Mesendoderm (in vitro differentiated cells): ENCODE measurements around the gene DNM3.

ENCODE experiments used
- DNase-seq: peaks from one replicate; pipeline ENCODE4 v3.0.0; 2013
- H2AK5ac ChIP-seq: 2 replicates; pipeline ENCODE4 v1.6.1; 2013; ENCODE audit warnings: low read length, inconsistent platforms
- H2BK120ac ChIP-seq: 2 replicates; pipeline ENCODE4 v1.6.1; 2013; ENCODE audit warnings: low read depth, mild to moderate bottlenecking, low read length, moderate library complexity, mixed read lengths
- H2BK15ac ChIP-seq: replicated peaks from 2 replicates; pipeline ENCODE4 v1.6.1; 2013; ENCODE audit warnings: low read depth, mild to moderate bottlenecking, moderate library complexity
- H2BK5ac ChIP-seq: 2 replicates; pipeline ENCODE4 v1.6.1; 2013; ENCODE audit warnings: low read length, inconsistent platforms
- H3K18ac ChIP-seq: 2 replicates; pipeline ENCODE4 v1.6.1; 2013; ENCODE audit warnings: mild to moderate bottlenecking, low read length, mixed read lengths
- H3K23ac ChIP-seq: one replicate; pipeline ENCODE4 v1.6.1; 2013; ENCODE audit warnings: low read length
- H3K27ac ChIP-seq: 2 replicates; pipeline ENCODE4 v1.5.1; 2013; ENCODE audit warnings: low read depth, mild to moderate bottlenecking, inconsistent platforms, low read length, moderate library complexity
- H3K27me3 ChIP-seq: 2 replicates; pipeline ENCODE4 v1.6.1; 2013; ENCODE audit warnings: low read length, control low read depth, mild to moderate bottlenecking, inconsistent platforms; ENCODE audit not compliant: insufficient read depth, poor library complexity
- H3K36me3 ChIP-seq: 2 replicates; pipeline ENCODE4 v1.6.1; 2013; ENCODE audit warnings: low read length, inconsistent platforms; ENCODE audit not compliant: control insufficient read depth, insufficient read depth
- H3K4ac ChIP-seq: one replicate; pipeline ENCODE4 v1.6.1; 2013; ENCODE audit warnings: low read depth, mild to moderate bottlenecking, low read length, moderate library complexity
- H3K4me1 ChIP-seq: 2 replicates; pipeline ENCODE4 v1.6.1; 2013; ENCODE audit warnings: low read depth, low read length, inconsistent platforms; ENCODE audit not compliant: control insufficient read depth
- H3K4me2 ChIP-seq: 2 replicates; pipeline ENCODE4 v1.6.1; 2013; ENCODE audit warnings: low read length
- H3K4me3 ChIP-seq: 2 replicates; pipeline ENCODE4 v1.5.1; 2013; ENCODE audit warnings: mild to moderate bottlenecking, low read length
- H3K56ac ChIP-seq: one replicate; pipeline ENCODE4 v1.6.1; 2013; ENCODE audit warnings: low read length
- H3K79me1 ChIP-seq: 2 replicates; pipeline ENCODE4 v1.6.1; 2013; ENCODE audit warnings: low read length, inconsistent platforms
- H3K79me2 ChIP-seq: 2 replicates; pipeline ENCODE4 v1.6.1; 2013; ENCODE audit warnings: mild to moderate bottlenecking, low read length; ENCODE audit not compliant: control insufficient read depth, insufficient read depth
- H3K9ac ChIP-seq: 2 replicates; pipeline ENCODE4 v1.6.1; 2013; ENCODE audit warnings: low read length, inconsistent platforms
- H4K5ac ChIP-seq: one replicate; pipeline ENCODE4 v1.6.1; 2013; ENCODE audit warnings: low read length
- H4K8ac ChIP-seq: one replicate; pipeline ENCODE4 v1.6.1; 2013; ENCODE audit warnings: low read depth, mild to moderate bottlenecking, control low read depth, low read length, moderate library complexity
- WGBS: extraction: QIAGEN DNeasy Blood & Tissue Kit; methylation state at CpG from one replicate; pipeline ENCODE4 v1.1.7; 2013; ENCODE audit warnings: low lambda C conversion rate, missing lambda C conversion rate; ENCODE audit not compliant: insufficient coverage; ENCODE audit errors: extremely low coverage; 5-methylcytosine and 5-hydroxymethylcytosine counted together

Gene DNM3

DNA sequence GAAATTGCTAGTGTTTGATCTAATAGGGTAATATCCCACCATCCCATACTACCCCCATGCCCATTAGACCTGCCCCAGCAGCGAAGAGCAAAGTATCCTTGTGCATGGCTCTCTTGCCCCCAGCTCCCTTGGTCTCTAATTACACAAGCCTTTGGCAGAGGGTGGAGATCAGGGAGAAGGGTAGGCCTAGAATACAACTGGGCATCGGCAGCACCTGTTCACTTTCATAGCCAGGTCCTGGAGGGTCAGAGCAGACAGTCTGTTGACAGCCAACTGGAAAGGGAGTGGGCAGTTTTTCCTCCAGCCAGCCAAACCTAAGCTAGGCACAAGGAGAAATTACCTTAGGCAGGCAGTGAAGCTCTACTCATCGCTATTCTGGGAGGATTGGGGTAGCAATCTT lies 605.2 kb downstream of the DNM3 start:
- Histone ChIP-seq H3K4ac (no peak overlapping the region), H2BK15ac (no peak overlapping the region), H3K79me2 (peaks cover 5% of the 10 kb centered on the region), H4K8ac (no peak overlapping the region), H3K23ac (peak overlapping the region; percentile 52), H2BK5ac (no peak overlapping the region), H2AK5ac (no peak overlapping the region), H3K4me2 (no peak overlapping the region), H3K56ac (no peak overlapping the region), H3K36me3 (no peaks in the 10 kb centered on the region), H2BK120ac (no peak overlapping the region), H4K5ac (no peak overlapping the region), H3K79me1 (peaks cover 4% of the 10 kb centered on the region), H3K4me3 (no peak overlapping the region), H3K18ac (no peak overlapping the region), H3K4me1 (no peaks in the 10 kb centered on the region), H3K27ac (no peak overlapping the region), H3K27me3 (no peaks in the 10 kb centered on the region), H3K9ac (no peak overlapping the region)
- no peak for DNase-seq
- no CpG with 5 or more reads among the region's 3 CpGs for WGBS

DNA sequence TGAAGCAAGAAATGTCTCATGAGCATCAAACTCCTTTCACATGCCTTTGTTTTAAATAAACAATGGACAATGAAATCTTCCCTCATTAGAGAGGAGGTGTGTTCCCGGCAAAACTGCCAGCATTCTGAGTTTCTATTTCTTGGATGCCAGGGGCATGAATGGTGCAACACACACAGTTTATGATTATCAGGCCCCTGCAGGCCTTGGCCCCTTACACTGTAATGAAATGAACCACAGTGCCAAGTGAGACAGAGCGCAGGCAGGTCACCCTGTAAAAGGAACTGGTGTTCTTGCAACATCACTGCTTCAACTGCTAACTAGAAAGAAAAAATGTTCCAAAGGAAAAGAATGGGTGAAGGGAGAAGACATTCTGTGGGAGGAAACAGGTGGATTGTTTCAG lies 606.3 kb downstream of the DNM3 start:
- no peak overlapping the region for H4K5ac ChIP-seq
- DNase-seq, result no peak
- H3K79me1 ChIP-seq, result no peaks in the 10 kb centered on the region

DNA sequence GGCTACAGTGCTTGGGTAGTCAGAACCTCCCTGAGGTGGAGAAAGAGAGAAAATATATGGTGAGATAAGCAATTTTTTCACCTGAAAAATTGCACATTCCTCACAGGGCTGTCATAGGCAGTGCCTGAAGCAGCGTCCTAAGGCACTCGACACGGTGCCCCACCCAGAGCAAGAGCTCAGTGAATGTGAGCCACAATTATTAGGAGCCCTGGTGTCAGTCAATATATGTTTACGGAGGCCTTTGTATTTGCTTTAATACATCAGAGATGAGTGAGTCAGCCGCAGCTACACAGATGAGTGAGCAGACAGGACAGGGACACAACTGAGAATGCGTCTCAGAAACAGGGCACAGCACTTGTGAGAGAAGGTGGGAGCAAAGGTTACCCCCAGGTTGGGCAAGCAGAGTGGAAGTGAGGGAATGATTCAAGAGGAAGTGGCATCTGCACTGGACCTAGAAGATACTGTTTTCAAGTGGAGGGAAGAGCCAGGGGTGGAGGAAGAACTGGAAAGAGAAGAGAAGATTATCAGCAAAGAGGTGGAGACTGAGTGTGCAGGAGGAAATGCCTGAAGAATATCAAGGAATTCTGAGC lies 607.8 kb downstream of the DNM3 start:
- WGBS, result no CpG with 5 or more reads among the region's 6 CpGs
- H3K79me1 ChIP-seq, result no peaks in the 10 kb centered on the region
- H3K36me3 ChIP-seq, result no peaks in the 10 kb centered on the region
- H4K5ac ChIP-seq, result no peak overlapping the region
- DNase-seq, result no peak
- no peak overlapping the region for H2AK5ac ChIP-seq
- no peak overlapping the region for H3K4me2 ChIP-seq
- no peak overlapping the region for H2BK120ac ChIP-seq
- no peak overlapping the region for H3K4ac ChIP-seq
- H3K79me2 ChIP-seq, result no peaks in the 10 kb centered on the region
- H3K9ac ChIP-seq, result no peak overlapping the region
- no peak overlapping the region for H3K23ac ChIP-seq
- H3K27ac ChIP-seq, result no peak overlapping the region
- no peak overlapping the region for H3K18ac ChIP-seq
- H3K4me3 ChIP-seq, result no peak overlapping the region
- H2BK5ac ChIP-seq, result no peak overlapping the region
- no peak overlapping the region for H4K8ac ChIP-seq
- H3K56ac ChIP-seq, result peak overlapping the region; percentile 0
- no peaks in the 10 kb centered on the region for H3K4me1 ChIP-seq
- no peaks in the 10 kb centered on the region for H3K27me3 ChIP-seq
- no peak overlapping the region for H2BK15ac ChIP-seq

More for the DNA sequence above, 606.3 kb downstream of the DNM3 start:
- no peaks in the 10 kb centered on the region for H3K36me3 ChIP-seq
- H3K4ac ChIP-seq, result no peak overlapping the region
- H3K56ac ChIP-seq, result no peak overlapping the region
- H3K4me1 ChIP-seq, result no peaks in the 10 kb centered on the region
- H3K4me2 ChIP-seq, result no peak overlapping the region
- no peak overlapping the region for H3K18ac ChIP-seq
- no peak overlapping the region for H3K27ac ChIP-seq
- no peak overlapping the region for H4K8ac ChIP-seq
- H2BK5ac ChIP-seq, result no peak overlapping the region
- H3K79me2 ChIP-seq, result peaks cover 2% of the 10 kb centered on the region
- no peak overlapping the region for H2BK120ac ChIP-seq
- WGBS, result no CpG with 5 or more reads among the region's 2 CpGs
- H3K27me3 ChIP-seq, result no peaks in the 10 kb centered on the region
- no peak overlapping the region for H3K9ac ChIP-seq
- no peak overlapping the region for H3K23ac ChIP-seq
- no peak overlapping the region for H3K4me3 ChIP-seq
- no peak overlapping the region for H2BK15ac ChIP-seq
- no peak overlapping the region for H2AK5ac ChIP-seq

GRCh38 chr1:172449585-172450523 lies 608.6 kb downstream of the DNM3 start:
- Histone ChIP-seq H3K9ac (no peak overlapping the region), H3K4ac (no peak overlapping the region), H3K56ac (peak overlapping the region; percentile 40), H4K8ac (peak overlapping the region; percentile 43), H2BK120ac (no peak overlapping the region), H3K4me3 (no peak overlapping the region), H3K4me1 (no peaks in the 10 kb centered on the region), H2AK5ac (no peak overlapping the region), H3K27me3 (no peaks in the 10 kb centered on the region), H2BK15ac (no peak overlapping the region), H3K4me2 (no peak overlapping the region), H4K5ac (no peak overlapping the region), H3K36me3 (no peaks in the 10 kb centered on the region), H3K27ac (no peak overlapping the region), H3K18ac (no peak overlapping the region), H3K79me1 (no peaks in the 10 kb centered on the region), H3K23ac (no peak overlapping the region), H3K79me2 (no peaks in the 10 kb centered on the region), H2BK5ac (no peak overlapping the region)
- no CpG with 5 or more reads among the region's 18 CpGs for WGBS
- peak; percentile 85 for DNase-seq

- H3K4me1 ChIP-seq, result no peaks in the 10 kb centered on the region
- H3K36me3 ChIP-seq, result no peaks in the 10 kb centered on the region
- no peak overlapping the region for H2BK15ac ChIP-seq
- H3K4me2 ChIP-seq, result no peak overlapping the region
- H4K8ac ChIP-seq, result peak overlapping the region; percentile 43
- no peak overlapping the region for H4K5ac ChIP-seq
- no peak overlapping the region for H3K27ac ChIP-seq
- H3K27me3 ChIP-seq, result no peaks in the 10 kb centered on the region
- H3K18ac ChIP-seq, result no peak overlapping the region
- no peaks in the 10 kb centered on the region for H3K79me2 ChIP-seq
- H3K79me1 ChIP-seq, result no peaks in the 10 kb centered on the region
- DNase-seq, result no peak
- H3K56ac ChIP-seq, result no peak overlapping the region
- H3K23ac ChIP-seq, result no peak overlapping the region
- H2AK5ac ChIP-seq, result no peak overlapping the region
- H3K9ac ChIP-seq, result no peak overlapping the region
- no peak overlapping the region for H2BK5ac ChIP-seq
- H2BK120ac ChIP-seq, result no peak overlapping the region
- H3K4ac ChIP-seq, result no peak overlapping the region
- no peak overlapping the region for H3K4me3 ChIP-seq
- no CpG with 5 or more reads among the region's 7 CpGs for WGBS
Measured at GRCh38 chr1:172450524-172450885, 609.2 kb downstream of the DNM3 start.
